Activated T-cell treated with anti-CD3 and anti-CD28 coated beads for 48 hours (primary cell): ENCODE data around the gene NRSN2.

ENCODE experiments used
- DNase-seq: peaks from one replicate; pipeline ENCODE4 v3.0.0-alpha.2; 2020; ENCODE audit warnings: low read depth

NRSN2 gene

DNA sequence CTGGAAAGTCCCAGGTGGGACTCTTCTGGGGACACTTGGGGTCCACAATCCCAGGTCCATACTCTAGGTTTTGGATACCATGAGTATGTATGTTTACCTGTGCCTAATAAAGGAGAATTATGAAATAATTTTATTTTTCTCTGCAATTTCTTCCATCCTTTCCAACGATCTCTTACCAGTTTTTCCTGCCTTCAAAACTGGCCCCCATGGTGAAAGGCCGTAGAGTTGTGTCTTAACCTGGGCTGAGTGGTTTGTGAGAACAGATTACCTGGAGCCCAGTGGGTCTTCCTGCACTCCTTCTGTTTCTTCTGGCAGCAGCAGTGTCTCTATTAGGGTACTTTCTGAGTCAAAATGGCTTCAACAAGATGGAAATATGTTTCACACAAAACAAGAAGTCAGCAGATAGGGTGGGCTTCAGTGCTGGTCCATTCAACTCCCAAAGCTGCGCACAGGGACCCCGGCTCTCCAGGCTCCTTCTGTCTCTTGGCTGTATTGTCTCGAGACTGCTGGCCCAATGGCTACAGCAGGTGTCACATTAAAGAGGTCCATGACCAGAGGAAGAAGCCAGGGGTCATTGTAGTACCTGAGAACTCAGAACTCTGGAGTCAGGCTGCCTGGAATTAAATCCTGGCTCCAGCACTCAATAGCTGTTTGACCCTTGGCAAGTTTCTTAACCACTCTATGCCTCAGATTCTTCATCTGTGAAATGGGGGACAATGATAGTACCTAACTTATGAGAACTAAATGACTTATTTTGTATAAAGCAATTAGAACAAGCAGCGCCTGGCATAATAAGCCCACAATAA, 50.7 kb downstream of the NRSN2 start:
- no peak for DNase-seq

DNA sequence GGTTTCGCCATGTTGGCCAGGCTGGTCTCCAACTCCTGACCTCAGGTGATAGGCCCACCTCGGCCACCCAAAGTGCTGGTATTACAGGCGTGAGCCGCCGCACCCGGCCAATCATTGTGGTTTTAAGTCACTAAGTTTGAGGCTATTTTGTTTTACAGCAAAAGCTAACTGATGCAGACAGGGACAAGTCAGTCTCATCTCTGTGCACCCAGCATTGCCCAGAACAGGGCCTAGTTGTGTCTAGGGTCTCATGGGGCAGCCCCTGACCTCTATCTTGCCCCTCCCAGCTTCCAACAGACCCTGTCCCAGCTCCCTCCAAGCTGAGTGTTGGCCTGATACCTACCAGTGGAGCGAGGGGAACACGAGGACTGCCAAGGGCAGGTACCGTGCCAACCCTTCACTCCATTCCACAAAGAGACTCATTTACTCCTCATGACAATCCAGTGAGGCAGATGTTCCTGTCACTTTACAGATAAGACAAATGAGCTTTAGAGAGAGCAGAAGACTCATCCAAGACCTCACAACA, 52.3 kb downstream of the NRSN2 start:
- DNase-seq: no peak

DNA sequence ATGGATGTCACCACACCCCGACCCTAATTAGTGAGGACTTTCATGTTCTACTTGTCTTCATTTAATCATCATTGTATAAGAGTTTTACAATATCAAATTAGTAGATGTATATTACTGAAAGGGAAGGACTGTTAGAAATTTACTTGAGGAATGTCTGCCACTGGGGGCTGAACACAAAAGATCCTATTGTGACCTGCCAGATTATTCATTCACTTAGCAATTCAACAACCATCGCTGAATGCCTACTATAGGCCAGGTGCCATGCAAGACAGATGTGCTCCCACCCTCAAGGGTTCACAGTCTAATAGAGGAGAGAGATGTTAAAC, 53.2 kb downstream of the NRSN2 start:
- no peak for DNase-seq

DNA sequence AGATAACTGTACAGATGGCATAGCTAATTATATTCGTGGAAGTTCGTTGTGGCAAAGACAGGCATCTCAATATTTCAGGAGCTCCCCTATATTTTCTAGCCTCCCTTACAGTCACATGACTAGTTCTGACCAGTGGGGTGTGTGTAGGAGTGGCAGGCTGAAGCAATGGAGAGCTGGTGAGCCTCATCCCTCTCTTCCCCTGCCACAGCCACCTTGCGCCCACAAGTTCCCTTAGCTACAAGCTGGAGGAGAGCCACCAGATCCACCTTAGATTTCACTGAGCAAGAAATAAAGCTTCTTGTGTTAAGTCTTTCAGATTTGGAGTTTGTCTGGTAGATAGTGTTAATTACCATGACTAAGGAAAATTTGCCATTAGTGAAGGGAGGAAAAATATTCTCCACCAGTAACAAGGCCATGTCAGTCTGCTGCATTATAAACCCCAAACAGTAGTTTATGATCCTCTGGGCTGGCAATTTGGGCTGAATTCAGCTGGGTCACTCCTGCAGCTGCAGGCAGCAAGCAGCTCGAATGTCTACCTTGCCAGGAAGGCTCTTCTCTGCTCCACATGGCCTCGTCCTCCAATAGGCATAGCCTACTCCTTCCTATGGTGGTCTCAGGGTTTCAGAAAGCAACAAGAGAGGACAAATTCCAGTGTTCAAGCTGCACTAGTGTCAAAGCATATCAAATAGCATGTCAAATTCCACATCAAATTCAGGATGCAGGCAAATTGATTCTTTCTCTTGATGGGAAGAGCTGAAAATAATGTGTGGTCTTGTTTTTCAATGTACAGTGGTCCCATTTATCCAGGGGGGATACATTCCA, 53.8 kb downstream of the NRSN2 start:
- no peak for DNase-seq

DNA sequence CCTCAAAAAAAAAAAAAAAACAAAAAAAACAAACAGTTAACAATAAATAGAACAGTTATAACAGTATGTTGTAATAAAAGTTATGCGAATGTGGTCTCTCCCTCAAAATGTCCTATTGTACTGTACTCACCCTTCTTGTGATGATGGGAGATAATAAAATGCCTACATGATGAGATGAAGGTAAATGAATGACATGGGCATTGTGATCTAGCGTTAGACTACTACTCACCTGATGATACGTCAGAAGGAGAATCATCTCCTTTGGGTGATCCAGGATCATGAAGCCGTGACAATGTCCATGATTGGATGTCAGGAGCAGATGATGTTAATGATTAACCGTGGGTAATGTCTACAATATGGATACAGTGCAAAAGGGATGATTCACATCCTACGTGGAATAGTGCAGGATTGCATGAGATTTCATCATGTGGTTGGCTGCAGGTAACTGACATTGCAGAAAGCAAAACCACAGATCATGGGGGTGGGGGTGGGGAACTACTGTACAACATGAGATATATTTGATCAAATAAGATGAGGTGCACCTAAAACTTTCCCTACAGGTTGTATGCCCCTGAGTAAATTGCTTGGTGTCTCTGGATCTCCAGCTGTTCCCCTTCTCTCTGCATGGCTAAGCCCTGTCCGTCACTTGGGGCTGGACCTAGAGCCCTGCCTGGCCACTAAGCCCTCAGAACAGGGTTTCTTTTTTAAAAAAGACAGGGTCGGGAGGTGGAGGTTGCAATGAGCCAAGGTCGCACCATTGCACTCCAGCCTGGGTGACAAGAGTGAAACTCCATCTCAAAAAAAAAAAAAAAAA, 55.0 kb downstream of the NRSN2 start:
- DNase-seq: no peak

DNA sequence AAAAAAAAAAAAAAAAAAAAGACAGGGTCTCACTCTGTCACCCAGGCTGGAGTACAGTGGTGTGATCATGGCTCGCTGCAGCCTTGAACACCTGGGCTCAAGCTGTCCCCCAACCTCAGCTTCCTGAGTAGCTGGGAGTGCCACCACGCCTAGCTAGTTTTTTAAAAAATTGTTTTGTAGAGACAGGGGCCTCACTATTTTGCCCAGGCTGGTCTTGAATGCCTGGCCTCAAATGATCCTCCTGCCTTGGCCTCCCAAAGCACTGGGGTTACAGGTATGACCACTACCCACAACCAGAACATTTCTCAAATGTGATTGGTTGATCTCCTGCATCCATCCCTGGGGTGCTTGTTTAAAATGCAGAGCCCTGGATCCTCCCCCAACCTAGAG, 55.6 kb downstream of the NRSN2 start:
- DNase-seq: no peak

DNA sequence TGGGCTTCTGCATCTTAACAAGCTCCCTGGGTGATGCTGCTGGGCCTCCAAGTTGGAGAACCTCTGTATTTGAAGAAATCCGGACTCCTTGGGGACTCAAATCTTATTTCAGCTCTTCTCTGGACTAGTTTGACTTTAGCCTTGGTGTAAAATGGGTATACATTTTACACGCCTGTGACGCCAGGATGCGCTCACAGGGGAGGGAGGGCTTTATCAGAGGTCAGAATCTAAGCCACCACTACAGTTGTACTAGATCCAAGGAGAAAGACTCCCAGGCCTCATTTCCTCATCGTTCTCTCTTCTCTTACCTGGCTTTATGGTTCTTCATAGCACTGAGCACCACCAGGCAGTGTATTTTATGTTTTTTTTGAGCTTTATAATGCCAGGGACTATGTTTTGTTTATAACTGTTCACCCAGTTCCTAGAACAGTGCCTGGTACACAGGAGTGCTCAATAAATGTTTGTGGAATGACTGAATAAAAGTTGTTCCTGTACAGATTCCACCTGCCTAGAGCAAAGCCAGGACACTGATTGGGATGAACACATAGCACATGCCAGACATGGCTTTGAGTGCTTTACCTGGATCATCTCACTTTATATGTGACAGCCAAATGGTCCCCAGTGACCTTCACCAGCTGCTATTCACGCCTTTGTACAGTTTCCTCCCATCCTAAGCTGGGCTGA, 56.1 kb downstream of the NRSN2 start:
- DNase-seq: no peak

DNA sequence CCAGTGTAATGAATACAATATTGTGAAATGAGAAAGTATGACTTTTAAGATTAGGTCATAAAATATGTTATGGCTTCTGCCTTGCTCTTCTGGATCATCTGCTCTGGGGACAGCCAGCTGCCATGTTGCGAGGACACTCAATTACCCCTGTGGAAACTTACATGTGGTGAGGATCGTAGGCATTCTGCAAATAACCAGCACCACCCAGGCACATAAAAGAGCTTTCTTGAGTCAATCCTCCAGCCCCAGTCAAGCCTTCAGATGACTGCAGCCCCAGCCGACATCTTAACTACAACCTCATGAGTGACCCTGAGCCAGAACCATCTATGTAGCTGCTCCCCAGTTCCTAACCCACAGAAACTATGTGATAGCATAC, 56.7 kb downstream of the NRSN2 start:
- no peak for DNase-seq

DNA sequence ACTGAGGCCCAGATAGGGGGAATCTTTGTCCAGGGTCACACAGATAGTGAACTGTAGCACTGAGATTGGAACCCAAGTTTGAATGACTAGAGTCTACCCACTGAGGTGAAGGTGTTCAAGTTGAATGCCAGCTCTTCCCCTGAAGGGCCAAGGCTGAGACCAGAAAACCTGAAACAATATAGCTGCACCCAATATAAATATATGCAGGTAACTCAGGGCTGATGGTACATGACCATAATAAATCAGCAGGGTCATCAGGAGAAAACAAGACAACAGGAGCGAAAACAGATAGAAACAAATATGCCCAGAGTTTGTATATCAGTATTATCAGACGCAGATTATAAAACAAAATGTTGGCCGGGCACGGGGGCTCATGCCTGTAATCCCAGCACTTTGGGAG, 57.2 kb downstream of the NRSN2 start:
- no peak for DNase-seq
